Natural killer cell (primary cell): ENCODE measurements around the gene CD8B. TPM values are rescaled to one million over a fixed set of nuclear protein-coding genes. Genes with fewer than 3 reads are reported as not detected.

Experiments
- ATAC-seq, 3 donors: fragments of 150-1000 bp in 2 of 3; fragments of 200-7000 bp in 1 of 3; cut with Tn5 transposase; 1 replicate in 1 of 3; 2 replicates in 2 of 3; pipeline ENCODE4 v1.10.0; 2021; ENCODE audit warnings: mild to moderate bottlenecking in 2 of 3, moderate library complexity in 2 of 3
- DNase-seq, 2 donors: peaks; one replicate each; pipeline versions ENCODE4 v3.0.0 to v3.0.0-alpha.2; 2013 to 2021; ENCODE audit warnings: mixed read lengths in 1 of 2
- H3K27ac ChIP-seq: one replicate; pipeline ENCODE4 v1.5.1; 2013; ENCODE audit warnings: mild to moderate bottlenecking, low read length
- H3K27me3 ChIP-seq: one replicate; pipeline ENCODE4 v1.6.1; 2013; ENCODE audit warnings: low read length; ENCODE audit not compliant: control insufficient read depth, insufficient read depth
- H3K36me3 ChIP-seq: one replicate; pipeline ENCODE4 v1.6.1; 2013; ENCODE audit warnings: low read length; ENCODE audit not compliant: control insufficient read depth, insufficient read depth
- H3K4me1 ChIP-seq: one replicate; pipeline ENCODE4 v1.6.1; 2013; ENCODE audit warnings: low read length; ENCODE audit not compliant: control insufficient read depth, insufficient read depth
- H3K4me3 ChIP-seq: one replicate; pipeline ENCODE4 v1.5.1; 2013; ENCODE audit warnings: low read length
- H3K9me3 ChIP-seq: one replicate; pipeline ENCODE4 v1.6.1; 2013; ENCODE audit warnings: low read length; ENCODE audit not compliant: control insufficient read depth, insufficient read depth
- H3K27ac Mint-ChIP-seq, 2 donors: one replicate each; pipeline ENCODE4 v1.8.0; 2022; ENCODE audit warnings: mild to moderate bottlenecking in 2 of 2, mixed read lengths in 2 of 2, moderate library complexity in 1 of 2
- H3K27me3 Mint-ChIP-seq, 2 donors: one replicate each; pipeline ENCODE4 v1.8.0; 2022; ENCODE audit warnings: low read depth in 2 of 2, mixed read lengths in 2 of 2
- H3K36me3 Mint-ChIP-seq: one replicate; pipeline ENCODE4 v1.8.0; 2022; ENCODE audit warnings: mixed read lengths
- H3K4me1 Mint-ChIP-seq, 2 donors: one replicate each; pipeline ENCODE4 v1.8.0; 2022; ENCODE audit warnings: mixed read lengths in 2 of 2
- H3K4me3 Mint-ChIP-seq: one replicate; pipeline ENCODE4 v1.8.0; 2022; ENCODE audit warnings: mild to moderate bottlenecking, moderate library complexity, mixed read lengths
- H3K9me3 Mint-ChIP-seq, 2 donors: one replicate each; pipeline ENCODE4 v1.8.0; 2022; ENCODE audit warnings: mixed read lengths in 2 of 2
- CTCF ChIP-seq: fragments of 200-600 bp; IDR thresholded peaks from one replicate; pipeline ENCODE4 v1.8.0; 2022; ENCODE audit warnings: antibody characterized with exemption
- WGBS: methylation state at CpG from one replicate; pipeline ENCODE4 v1.1.7; 2013; ENCODE audit warnings: missing lambda C conversion rate; ENCODE audit not compliant: insufficient coverage; 5-methylcytosine and 5-hydroxymethylcytosine counted together
- intact Hi-C: fragments of 100-400 bp; cut with micrococcal nuclease; formaldehyde crosslinking; loops from one replicate; pipeline ENCODE4 v1.14.2; 2022
- total RNA-seq, 4 donors: library from RNA; stranded (reverse); fragments of 120-200 nt in 1 of 4; gene quantifications; one replicate each; pipeline versions ENCODE4 v1.2.3 to v1.2.4, GENCODE V29; 2013 to 2022

CD8B gene
- total RNA-seq, 3 donors from 2014 or later (not counting 1 experiment from before 2014, with no cell fraction given) = 1.9 to 22.7 (median 6.0) TPM

- DNase-seq (no peak), ATAC-seq (no peak)
- Histone ChIP-seq H3K4me3 (no peak overlapping the region), H3K9me3 (no peaks in the 10 kb centered on the region), H3K27me3 (no peaks in the 10 kb centered on the region), H3K27ac (no peak overlapping the region), H3K36me3 (peaks cover 79% of the 10 kb centered on the region), H3K4me1 (no peaks in the 10 kb centered on the region)
- no peak for TF ChIP-seq CTCF
- Mint-ChIP-seq H3K9me3 (no peaks in the 10 kb centered on the region), H3K4me1 (peaks cover 3 to 4% of the 10 kb centered on the region in 2 donors), H3K27me3 (no peaks in the 10 kb centered on the region), H3K27ac (no peak overlapping the region), H3K4me3 (no peak overlapping the region), H3K36me3 (peaks cover 31% of the 10 kb centered on the region)
- 98% methylated on average over 4 of the region's 4 CpGs for WGBS
- intact Hi-C loops = no loop called here
Measured at GRCh38 chr2:86769838-86770237, 91.8 kb downstream of the CD8B start.

GRCh38 chr2:86768189-86768949 is 93.3 kb downstream of the CD8B start:
- H3K4me1 Mint-ChIP-seq = peaks cover 9 to 11% of the 10 kb centered on the region in 2 donors
- DNase-seq (no peak), ATAC-seq (no peak)
- 97% methylated on average over 5 of the region's 5 CpGs for WGBS
- no peaks in the 10 kb centered on the region for H3K9me3 Mint-ChIP-seq
- H3K27ac Mint-ChIP-seq = no peak overlapping the region
- TF ChIP-seq CTCF = no peak
- intact Hi-C loops = no loop called here
- H3K36me3 ChIP-seq = peaks cover 66% of the 10 kb centered on the region
- peaks cover 17% of the 10 kb centered on the region for H3K36me3 Mint-ChIP-seq
- no peak overlapping the region for H3K27ac ChIP-seq
- no peaks in the 10 kb centered on the region for H3K9me3 ChIP-seq
- H3K27me3 Mint-ChIP-seq = no peaks in the 10 kb centered on the region
- H3K4me3 ChIP-seq = no peak overlapping the region
- H3K27me3 ChIP-seq = no peaks in the 10 kb centered on the region
- no peaks in the 10 kb centered on the region for H3K4me1 ChIP-seq
- no peak overlapping the region for H3K4me3 Mint-ChIP-seq

Other genes starting within 250 kb of the CD8B start
- 10 to 100 TPM; 52.9 to 74.2 (median 70.9) TPM for gene RNF103, start 238.0 kb downstream of the CD8B start, total RNA-seq
- 10 to 100 TPM; 35.3 to 63.3 (median 54.3) TPM for gene RMND5A, start 141.6 kb downstream of the CD8B start, total RNA-seq
- gene CD8A, start 71.0 kb downstream of the CD8B start, total RNA-seq = 100 to 1,000 TPM in 2 of 3 donors, 10 to 100 TPM in 1; 85.3 to 208 (median 162) TPM
- gene RGPD1, start 80.2 kb upstream of the CD8B start, total RNA-seq = under 1 TPM in 1 of 3 donors, not detected in 2; 0.20 TPM
- 1 to 10 TPM; 1.2 to 5.6 (median 1.4) TPM for gene PLGLB1, start 160.0 kb upstream of the CD8B start, total RNA-seq